HG03103 (cell line): Measurements from ENCODE around the gene MX2.
A peak's percentile ranks its signal among the peaks of the same experiment; 100 is the strongest.
"Not testable (repeated sequence)": the region's sequence is repeated elsewhere in the genome, so short reads cannot be mapped to it uniquely, and the experiment has no call there.

ENCODE experiments used
- ATAC-seq: cut with Tn5 transposase; IDR thresholded peaks from one replicate; pipeline ENCODE4 v1.9.1; 2021; ENCODE audit warnings: low read depth; ENCODE audit not compliant: unreplicated experiment

The MX2 gene

GRCh38 chr21:41410361-41410760 lies 48.5 kb downstream of the MX2 start:
- ATAC-seq, result no peak

DNA sequence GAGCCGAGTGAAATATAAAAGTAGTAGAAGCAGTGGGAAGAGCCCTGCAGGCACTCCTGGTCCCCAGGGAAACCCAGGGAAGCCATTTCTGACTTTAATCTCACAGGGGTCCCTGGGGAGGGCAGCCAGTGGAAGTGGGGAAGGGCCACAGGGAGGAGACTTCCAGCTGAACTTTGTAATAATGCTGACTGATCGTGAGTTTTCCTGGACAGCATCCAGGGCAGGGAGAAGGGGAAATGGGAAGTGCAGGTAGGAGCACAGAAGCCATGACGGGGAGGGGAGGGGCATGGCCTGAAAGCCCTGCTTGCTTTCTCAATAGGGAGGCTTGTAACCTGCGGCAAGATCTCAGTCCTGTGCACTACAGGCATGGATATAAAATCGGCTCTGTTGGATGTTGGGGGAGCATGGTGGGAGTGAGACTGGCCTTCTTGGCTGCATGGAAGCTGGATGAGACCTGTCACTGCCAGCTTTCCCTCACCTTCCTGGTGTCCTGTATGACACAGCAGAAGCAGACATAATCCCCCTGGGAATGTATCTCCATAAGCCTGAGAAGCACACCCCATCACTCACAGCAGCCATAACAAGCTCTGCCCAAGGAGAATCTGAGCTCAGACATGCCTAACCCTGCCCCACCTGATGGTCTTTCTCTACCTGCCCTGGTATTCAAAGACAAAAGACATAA lies 49.1 kb downstream of the MX2 start:
- no peak for ATAC-seq

DNA sequence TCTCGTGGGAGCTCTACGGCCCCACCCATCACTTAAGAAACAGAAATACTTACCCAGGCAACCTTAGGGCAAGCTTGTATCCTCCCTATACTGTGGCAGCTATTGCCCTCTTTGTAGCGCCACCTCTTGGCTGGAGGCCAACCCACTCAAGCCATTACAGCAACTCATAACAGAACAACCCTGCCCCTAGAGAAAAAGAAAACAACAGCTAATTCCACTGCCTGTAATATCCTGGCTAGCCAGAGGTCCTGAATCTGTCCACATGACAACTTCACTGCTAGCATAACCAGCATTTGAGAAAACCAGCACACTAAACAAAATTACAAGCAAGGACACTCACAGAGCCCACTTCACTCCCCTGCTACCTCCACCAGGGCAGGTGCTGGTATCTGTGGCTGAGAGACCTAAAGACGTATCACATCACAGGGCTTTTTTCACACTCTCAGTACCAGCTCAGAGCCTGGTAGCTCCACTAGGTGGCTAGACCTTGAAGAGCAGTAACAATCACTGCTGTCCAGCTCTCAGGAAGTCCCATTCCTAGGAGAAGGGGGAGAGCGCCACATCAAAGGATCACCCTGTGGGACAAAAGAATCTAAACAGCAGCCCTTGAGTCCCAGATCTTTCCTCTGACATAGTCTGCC lies 49.7 kb downstream of the MX2 start:
- ATAC-seq, result no peak

DNA sequence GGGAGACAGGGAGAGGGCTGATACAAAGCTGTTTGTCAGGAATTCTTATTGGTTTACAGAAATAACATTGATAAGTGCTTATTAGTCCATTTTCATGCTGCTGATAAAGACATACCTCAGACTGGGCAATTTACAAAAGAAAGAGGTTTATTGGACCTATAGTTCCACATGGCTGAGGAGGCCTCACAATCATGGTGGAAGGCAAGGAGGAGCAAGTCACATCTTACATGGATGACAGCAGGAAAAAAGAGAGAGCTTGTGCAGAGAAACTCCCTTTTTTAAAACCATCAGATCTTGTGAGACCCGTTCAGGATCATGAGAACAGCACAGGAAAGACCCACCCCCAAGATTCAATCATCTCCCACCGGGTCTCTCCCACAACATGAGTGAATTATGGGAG lies 55.7 kb downstream of the MX2 start:
- not testable (repeated sequence) for ATAC-seq

DNA sequence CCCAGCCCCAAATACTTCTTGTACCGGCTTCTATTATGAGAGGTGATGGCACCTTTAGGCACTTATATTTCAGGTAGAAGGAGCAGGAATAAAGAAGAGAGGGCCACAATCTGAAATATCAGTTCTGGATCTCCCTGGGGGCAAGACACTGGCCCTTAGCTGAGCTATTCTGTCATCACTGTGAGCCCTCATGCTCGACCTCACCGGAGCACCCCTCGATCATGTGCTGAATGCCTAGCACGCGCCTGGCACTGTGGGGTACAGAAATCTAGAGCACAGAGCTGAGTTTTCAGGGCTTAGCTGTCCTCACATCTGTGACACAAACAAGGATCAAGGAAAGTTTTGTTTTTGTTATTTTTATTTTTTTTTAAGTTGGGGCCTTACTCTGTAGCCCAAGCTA lies 56.6 kb downstream of the MX2 start:
- ATAC-seq, result no peak

DNA sequence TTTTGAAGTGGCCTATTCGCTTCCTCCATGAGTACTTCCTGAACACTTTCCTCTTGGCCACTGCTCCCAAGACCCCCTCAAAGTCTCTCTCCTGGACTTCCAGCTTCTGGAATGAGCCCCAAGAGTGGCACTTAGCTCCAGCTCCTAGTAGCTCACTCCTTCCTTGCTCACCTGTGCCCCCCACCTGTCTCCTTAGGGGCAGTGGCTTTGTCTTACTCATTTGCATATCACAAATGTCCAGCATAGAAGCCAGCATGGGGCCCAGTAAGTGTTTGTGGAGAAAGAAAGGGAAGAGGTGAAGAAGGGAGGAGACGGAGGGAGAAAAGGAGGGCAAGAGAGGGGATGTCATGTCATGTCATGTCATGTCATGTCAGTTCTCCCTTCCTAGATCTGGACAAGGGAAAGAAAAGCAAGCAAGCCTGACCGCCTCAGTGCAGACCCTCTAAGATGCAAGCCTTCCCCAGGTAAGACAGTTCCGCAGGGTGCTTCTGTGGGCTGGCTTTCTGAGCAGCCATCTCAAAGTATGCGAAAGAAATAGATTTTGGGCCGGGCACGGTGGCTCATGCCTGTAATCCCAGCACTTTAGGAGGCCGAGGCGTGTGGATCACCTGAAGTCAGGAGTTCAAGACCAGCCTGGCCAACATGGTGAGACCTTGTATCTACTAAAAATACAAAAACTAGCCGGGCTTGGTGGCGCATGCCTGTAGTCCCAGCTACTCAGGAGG lies 57.3 kb downstream of the MX2 start:
- ATAC-seq, result no peak

GRCh38 chr21:41419921-41420862 lies 58.4 kb downstream of the MX2 start:
- peak; percentile 90 for ATAC-seq

- not testable (repeated sequence) for ATAC-seq
These were observed 59.2 kb downstream of the MX2 start for GRCh38 chr21:41420998-41421397.

- no peak for ATAC-seq
These were observed 60.9 kb downstream of the MX2 start for GRCh38 chr21:41422546-41423304.

GRCh38 chr21:41423305-41423636 lies 61.4 kb downstream of the MX2 start:
- not testable (repeated sequence) for ATAC-seq

- ATAC-seq, result no peak
These were observed 63.7 kb downstream of the MX2 start for GRCh38 chr21:41425588-41425953.

- peak; percentile 86 for ATAC-seq
These were observed 64.3 kb downstream of the MX2 start, which contains the start of gene MX1 for GRCh38 chr21:41425954-41426675. TSS of gene MX1 (plus strand) at chr21:41426239. CDS start at chr21:41432071, 5,832 bp downstream.

- ATAC-seq, result no peak
These were observed 65.0 kb downstream of the MX2 start for GRCh38 chr21:41426676-41427404.

DNA sequence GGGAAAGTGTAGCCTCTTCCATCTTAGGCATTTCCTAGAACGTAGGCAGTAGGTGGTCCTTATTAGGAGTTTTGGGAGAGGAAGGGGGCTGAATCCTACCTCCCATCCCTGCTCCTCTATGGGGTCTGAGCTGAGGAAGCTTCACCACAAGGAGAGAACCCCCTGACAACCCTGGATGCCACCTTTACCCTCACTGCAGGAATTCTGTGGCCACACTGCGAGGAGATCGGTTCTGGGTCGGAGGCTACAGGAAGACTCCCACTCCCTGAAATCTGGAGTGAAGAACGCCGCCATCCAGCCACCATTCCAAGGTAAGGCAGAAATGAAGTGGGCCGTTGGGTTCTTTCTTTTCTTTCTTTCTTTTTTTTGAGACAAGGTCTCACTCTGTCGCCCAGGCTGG lies 65.7 kb downstream of the MX2 start:
- no peak for ATAC-seq

DNA sequence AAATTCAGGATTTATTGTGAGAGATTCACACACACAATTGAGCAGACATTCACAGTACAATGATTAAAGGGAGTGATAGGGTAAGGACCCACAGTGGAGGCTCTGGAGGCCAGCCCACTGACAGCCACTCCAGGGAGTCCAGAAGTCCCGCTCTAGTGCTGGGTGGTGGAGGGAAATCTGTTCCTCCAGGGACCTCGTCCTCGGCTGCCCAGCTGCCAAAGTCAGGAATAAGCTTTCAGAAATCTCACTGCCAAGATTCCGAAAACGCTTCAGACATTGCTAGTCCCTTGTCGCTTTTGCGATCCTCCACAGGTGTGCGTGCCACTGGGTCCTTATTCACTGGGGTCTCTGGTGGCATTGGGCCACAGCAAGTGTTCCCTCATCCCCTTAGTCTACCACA lies 66.5 kb downstream of the MX2 start:
- no peak for ATAC-seq

GRCh38 chr21:41428847-41429246 lies 67.0 kb downstream of the MX2 start:
- ATAC-seq, result no peak

- ATAC-seq, result no peak
These were observed 67.5 kb downstream of the MX2 start for GRCh38 chr21:41429305-41429704.

- no peak for ATAC-seq
These were observed 68.2 kb downstream of the MX2 start for GRCh38 chr21:41429925-41430491.
